Activated T-cell treated with anti-CD3 and anti-CD28 coated beads, Interleukin-2, amount 50 U/mL, for 72 hours (primary cell): Measurements from ENCODE around the gene COQ2. TPM values are rescaled to one million over a fixed set of nuclear protein-coding genes. Genes with fewer than 3 reads are reported as not detected.
A peak's percentile ranks its signal among the peaks of the same experiment; 100 is the strongest.
"Not testable (repeated sequence)": the region's sequence is repeated elsewhere in the genome, so short reads cannot be mapped to it uniquely, and the experiment has no call there.

Experiments used
- ATAC-seq, 2 donors: fragments of 150-1000 bp; cut with Tn5 transposase; replicated peaks in 1 of 2; 2 replicates each; pipeline ENCODE4 v1.10.0; 2021; ENCODE audit warnings: moderate library complexity in 2 of 2, mild to moderate bottlenecking in 1 of 2
- DNase-seq, 2 donors: peaks; one replicate each; pipeline ENCODE4 v3.0.0; 2021 to 2022; ENCODE audit warnings: mixed read lengths in 1 of 2
- H3K27ac Mint-ChIP-seq: one replicate; pipeline ENCODE4 v1.8.0; 2022; ENCODE audit warnings: mild to moderate bottlenecking, moderate library complexity, mixed read lengths
- H3K27me3 Mint-ChIP-seq: one replicate; pipeline ENCODE4 v1.8.0; 2022; ENCODE audit warnings: low read depth, mixed read lengths
- H3K36me3 Mint-ChIP-seq, 2 donors: one replicate each; pipeline ENCODE4 v1.8.0; 2022; ENCODE audit warnings: mixed read lengths in 2 of 2, mild to moderate bottlenecking in 1 of 2; ENCODE audit not compliant: insufficient read depth in 2 of 2
- H3K4me1 Mint-ChIP-seq: one replicate; pipeline ENCODE4 v1.8.0; 2022; ENCODE audit warnings: low read depth, mixed read lengths
- H3K4me3 Mint-ChIP-seq, 2 donors: one replicate each; pipeline ENCODE4 v1.8.0; 2022; ENCODE audit warnings: mild to moderate bottlenecking in 2 of 2, mixed read lengths in 2 of 2, moderate library complexity in 2 of 2
- H3K9me3 Mint-ChIP-seq, 2 donors: one replicate each; pipeline ENCODE4 v1.8.0; 2022; ENCODE audit warnings: mixed read lengths in 2 of 2
- total RNA-seq, 2 donors: library from RNA; stranded (reverse); gene quantifications; one replicate each; pipeline ENCODE4 v1.2.3, GENCODE V29; 2022

COQ2 gene
- total RNA-seq, 2 donors from 2014 or later = 15.9 to 19.4 TPM

- peaks cover 0 to 6% of the 10 kb centered on the region in 2 donors for H3K36me3 Mint-ChIP-seq
- ATAC-seq = no peak
- H3K27ac Mint-ChIP-seq = no peak overlapping the region
- H3K27me3 Mint-ChIP-seq = no peaks in the 10 kb centered on the region
- no peak for DNase-seq
- peaks cover 22% of the 10 kb centered on the region for H3K4me1 Mint-ChIP-seq
- H3K9me3 Mint-ChIP-seq = no peaks in the 10 kb centered on the region
- H3K4me3 Mint-ChIP-seq = no peak overlapping the region
Measured at GRCh38 chr4:83255584-83255983, 29.0 kb downstream of the COQ2 start.

- H3K9me3 Mint-ChIP-seq = no peaks in the 10 kb centered on the region
- peaks cover 0 to 3% of the 10 kb centered on the region in 2 donors for H3K36me3 Mint-ChIP-seq
- H3K4me3 Mint-ChIP-seq = no peak overlapping the region
- no peak overlapping the region for H3K27ac Mint-ChIP-seq
- DNase-seq = peak; percentile 73 to 77
- H3K4me1 Mint-ChIP-seq = peaks cover 23% of the 10 kb centered on the region
- ATAC-seq = peak; percentile 74 to 77
- no peaks in the 10 kb centered on the region for H3K27me3 Mint-ChIP-seq
Measured at GRCh38 chr4:83252782-83253405, 31.7 kb downstream of the COQ2 start.

DNA sequence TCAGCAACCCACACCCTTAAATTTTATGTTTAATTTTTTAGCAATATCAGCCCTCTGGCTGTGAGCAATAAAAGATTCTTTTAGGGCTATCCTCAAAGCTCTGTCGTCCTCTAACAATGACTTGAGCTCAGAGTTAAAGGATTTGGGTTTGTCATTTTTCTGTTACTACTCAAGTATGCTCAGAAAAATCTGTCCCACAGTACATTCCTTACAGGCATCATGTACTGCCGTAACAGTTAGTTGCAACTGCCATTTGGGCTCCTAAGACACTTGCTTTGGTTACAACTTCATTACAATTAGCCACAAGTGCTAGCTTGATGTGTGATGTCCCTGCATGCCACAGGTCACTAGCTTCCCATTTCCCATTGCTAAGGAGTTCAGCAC is 33.2 kb downstream of the COQ2 start:
- Mint-ChIP-seq H3K9me3 (no peaks in the 10 kb centered on the region), H3K27me3 (no peaks in the 10 kb centered on the region), H3K36me3 (no peaks in the 10 kb centered on the region), H3K27ac (no peak overlapping the region), H3K4me1 (peaks cover 23% of the 10 kb centered on the region), H3K4me3 (no peak overlapping the region)
- DNase-seq (no peak), ATAC-seq (peak in 1 of 2 donors; percentile 21)

DNA sequence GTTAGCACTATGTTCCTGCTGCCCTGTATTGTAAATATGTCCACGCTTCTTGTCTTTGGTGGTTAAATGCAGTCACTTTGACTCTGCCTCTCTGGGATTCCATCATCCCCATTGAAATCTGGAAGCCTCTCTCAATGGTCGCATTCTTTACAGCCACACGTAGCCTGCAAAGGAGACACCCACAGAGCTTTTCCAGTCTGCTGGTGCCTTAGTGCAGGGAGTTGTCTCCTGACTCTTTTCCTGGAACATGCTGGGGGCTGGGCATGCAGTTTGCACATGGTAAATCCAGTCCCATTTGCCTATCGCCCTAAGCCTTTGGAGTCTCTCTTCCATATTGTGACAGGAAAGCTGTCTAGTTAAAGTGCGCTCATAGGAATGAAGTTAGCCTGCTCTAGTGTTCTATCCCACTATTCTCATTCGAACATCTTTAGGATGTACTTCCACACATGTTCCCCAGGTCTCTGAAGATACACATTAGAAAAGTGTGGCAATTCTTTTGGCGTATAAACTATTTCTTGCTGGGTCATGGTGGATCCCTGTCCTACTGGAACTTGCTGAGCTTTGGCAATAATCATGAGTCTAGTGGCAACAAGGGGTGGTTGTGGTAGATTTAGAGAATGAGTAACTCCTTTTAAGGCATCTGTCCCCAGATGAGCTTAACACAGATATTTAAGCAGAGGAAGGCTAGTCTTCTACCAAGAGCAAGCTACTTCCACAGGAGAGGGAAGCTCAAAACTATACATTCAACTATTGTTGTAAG is 33.7 kb downstream of the COQ2 start:
- H3K36me3 Mint-ChIP-seq = no peaks in the 10 kb centered on the region
- peaks cover 23% of the 10 kb centered on the region for H3K4me1 Mint-ChIP-seq
- H3K9me3 Mint-ChIP-seq = no peaks in the 10 kb centered on the region
- no peaks in the 10 kb centered on the region for H3K27me3 Mint-ChIP-seq
- no peak overlapping the region for H3K27ac Mint-ChIP-seq
- DNase-seq (no peak), ATAC-seq (peak in 1 of 2 donors; percentile 15)
- H3K4me3 Mint-ChIP-seq = no peak overlapping the region

DNA sequence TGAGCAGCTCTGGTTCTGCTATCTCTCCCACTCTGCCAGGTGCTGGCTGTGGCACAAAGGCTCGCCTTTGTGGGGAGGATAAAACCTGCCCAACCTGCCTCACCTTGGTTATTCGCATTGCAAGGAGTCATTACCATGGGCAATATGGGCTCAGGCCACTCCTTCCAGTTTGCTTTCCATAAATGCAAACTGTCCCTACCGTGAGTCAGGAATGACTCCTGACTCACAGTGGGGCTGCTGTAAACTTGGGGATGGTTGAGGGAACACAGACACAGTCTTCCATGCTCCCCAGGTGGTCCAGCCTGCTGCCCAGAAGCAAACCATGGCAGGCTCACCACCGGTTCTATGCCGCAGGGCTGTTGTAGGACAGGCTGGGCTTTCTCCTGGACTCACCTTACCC is 36.1 kb downstream of the COQ2 start:
- peaks cover 28% of the 10 kb centered on the region for H3K4me1 Mint-ChIP-seq
- peaks cover 3% of the 10 kb centered on the region in 2 donors for H3K36me3 Mint-ChIP-seq
- no peak overlapping the region for H3K27ac Mint-ChIP-seq
- no peak overlapping the region for H3K4me3 Mint-ChIP-seq
- DNase-seq (no peak), ATAC-seq (no peak)
- H3K27me3 Mint-ChIP-seq = peaks cover 14% of the 10 kb centered on the region
- H3K9me3 Mint-ChIP-seq = no peaks in the 10 kb centered on the region

GRCh38 chr4:83247415-83248357 is 36.9 kb downstream of the COQ2 start:
- Mint-ChIP-seq H3K4me1 (peaks cover 26% of the 10 kb centered on the region), H3K36me3 (peaks cover 3% of the 10 kb centered on the region in 2 donors), H3K27ac (no peak overlapping the region), H3K9me3 (no peaks in the 10 kb centered on the region), H3K4me3 (no peak overlapping the region), H3K27me3 (peaks cover 17% of the 10 kb centered on the region)
- no peak for DNase-seq
- no peak for ATAC-seq

GRCh38 chr4:83241132-83241531 is 43.5 kb downstream of the COQ2 start:
- H3K9me3 Mint-ChIP-seq = no peaks in the 10 kb centered on the region
- no peak overlapping the region for H3K27ac Mint-ChIP-seq
- no peak overlapping the region for H3K4me3 Mint-ChIP-seq
- peaks cover 43% of the 10 kb centered on the region for H3K27me3 Mint-ChIP-seq
- DNase-seq (no peak), ATAC-seq (no peak)
- peaks cover 13% of the 10 kb centered on the region for H3K4me1 Mint-ChIP-seq
- peaks cover 3% of the 10 kb centered on the region in 2 donors for H3K36me3 Mint-ChIP-seq

DNA sequence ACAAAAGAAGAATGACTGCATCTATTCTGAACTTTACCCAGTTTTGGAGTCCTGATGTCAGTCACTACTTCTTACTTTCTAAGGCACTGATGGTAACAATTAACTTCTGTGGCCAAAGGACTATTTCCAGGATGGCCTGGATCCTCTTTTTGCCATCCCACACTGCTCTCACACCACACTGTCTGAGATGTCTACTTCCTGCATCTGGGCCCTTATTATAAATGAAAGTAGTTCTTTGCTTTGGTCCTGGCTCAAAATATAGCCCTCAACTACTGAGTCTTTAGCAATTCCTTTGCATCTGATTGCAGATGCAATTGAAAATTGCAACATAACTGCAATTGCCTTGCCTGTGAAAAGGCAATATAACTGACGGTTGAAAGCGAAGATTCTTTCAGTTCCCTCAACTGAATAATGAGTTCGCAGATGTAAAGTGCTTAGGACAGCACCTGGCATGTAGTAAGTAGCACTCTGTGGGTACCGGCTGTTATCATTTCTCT is 44.2 kb downstream of the COQ2 start:
- no peak for DNase-seq

GRCh38 chr4:83238393-83239248 is 46.0 kb downstream of the COQ2 start:
- DNase-seq (no peak), ATAC-seq (no peak)
- Mint-ChIP-seq H3K4me3 (no peak overlapping the region), H3K27me3 (peaks cover 30% of the 10 kb centered on the region), H3K4me1 (peaks cover 28% of the 10 kb centered on the region), H3K9me3 (no peaks in the 10 kb centered on the region), H3K36me3 (peaks cover 0 to 2% of the 10 kb centered on the region in 2 donors), H3K27ac (no peak overlapping the region)

More for the DNA sequence above, 44.2 kb downstream of the COQ2 start:
- H3K27ac Mint-ChIP-seq = no peak overlapping the region
- H3K27me3 Mint-ChIP-seq = peaks cover 43% of the 10 kb centered on the region
- no peaks in the 10 kb centered on the region for H3K9me3 Mint-ChIP-seq
- no peak overlapping the region for H3K4me3 Mint-ChIP-seq
- H3K4me1 Mint-ChIP-seq = peaks cover 21% of the 10 kb centered on the region
- ATAC-seq = no peak
- peaks cover 3% of the 10 kb centered on the region in 2 donors for H3K36me3 Mint-ChIP-seq

GRCh38 chr4:83237591-83237990 is 47.0 kb downstream of the COQ2 start:
- ATAC-seq = no peak
- DNase-seq = no peak
- peaks cover 33% of the 10 kb centered on the region for H3K4me1 Mint-ChIP-seq
- H3K4me3 Mint-ChIP-seq = no peak overlapping the region
- H3K36me3 Mint-ChIP-seq = peaks cover 0 to 2% of the 10 kb centered on the region in 2 donors
- H3K9me3 Mint-ChIP-seq = no peaks in the 10 kb centered on the region
- no peak overlapping the region for H3K27ac Mint-ChIP-seq
- H3K27me3 Mint-ChIP-seq = peaks cover 30% of the 10 kb centered on the region

GRCh38 chr4:83235645-83236133 is 48.9 kb downstream of the COQ2 start:
- ATAC-seq = peak; percentile 59 to 68
- H3K4me3 Mint-ChIP-seq = peak overlapping the region; percentile 64 to 76
- peaks cover 22% of the 10 kb centered on the region for H3K27me3 Mint-ChIP-seq
- H3K27ac Mint-ChIP-seq = peak overlapping the region; percentile 75
- peaks cover 52% of the 10 kb centered on the region for H3K4me1 Mint-ChIP-seq
- peak; percentile 12 to 21 for DNase-seq
- not testable (repeated sequence) for H3K36me3 Mint-ChIP-seq, H3K9me3 Mint-ChIP-seq
